K562 (cell line): ENCODE data around the gene MYADM. TPM values are rescaled to one million over a fixed set of nuclear protein-coding genes. Genes with fewer than 3 reads are reported as not detected.

Experiments
- CREB1 ChIP-seq, 2 experiments: sonication (generic) in 1 of 2; formaldehyde crosslinking in 1 of 2; IDR thresholded peaks; 2 replicates each; pipeline versions ENCODE4 v1.6.1 to v1.8.0; 2012 to 2022; ENCODE audit warnings: inconsistent platforms in 1 of 2, mild to moderate bottlenecking in 1 of 2, missing genetic modification reagents in 1 of 2, moderate library complexity in 1 of 2
- ETV1 ChIP-seq: fragments of 450-650 bp; conservative IDR thresholded peaks from 2 replicates; pipeline ENCODE4 v1.6.1; 2016; ENCODE audit warnings: missing genetic modification characterization, control low read depth, low read depth, missing compliant biosample characterization
- HDAC1 ChIP-seq, 2 experiments: fragments of 450-650 bp; IDR thresholded peaks; 2 replicates each; pipeline ENCODE4 v1.6.1; 2016 to 2017; ENCODE audit warnings: inconsistent platforms in 1 of 2, mild to moderate bottlenecking in 1 of 2, moderate library complexity in 1 of 2
- ILK ChIP-seq: fragments of 450-650 bp; IDR thresholded peaks from 2 replicates; pipeline ENCODE4 v1.6.1; 2016; ENCODE audit warnings: missing genetic modification characterization, low read depth, mild to moderate bottlenecking, missing compliant biosample characterization, moderate library complexity, borderline replicate concordance
- KDM5B ChIP-seq: fragments of 200-600 bp; sonication (generic); IDR thresholded peaks from 2 replicates; pipeline ENCODE4 v1.6.1; 2012; ENCODE audit warnings: low read depth, mild to moderate bottlenecking, moderate library complexity, low read length, control low read depth, inconsistent platforms; ENCODE audit not compliant: insufficient replicate concordance
- MTA1 ChIP-seq: fragments of 450-650 bp; IDR thresholded peaks from 2 replicates; pipeline ENCODE4 v1.6.1; 2017; ENCODE audit warnings: borderline replicate concordance
- MYBL2 ChIP-seq, 2 experiments: fragments of 450-650 bp in 1 of 2; sonication (generic) in 1 of 2; formaldehyde crosslinking in 1 of 2; IDR thresholded peaks; 2 replicates each; pipeline versions ENCODE4 v1.6.1 to v1.8.1; 2017 to 2022; ENCODE audit warnings: borderline replicate concordance in 1 of 2, inconsistent platforms in 1 of 2, low read depth in 1 of 2, mild to moderate bottlenecking in 1 of 2, missing genetic modification reagents in 1 of 2, moderate library complexity in 1 of 2
- PHF21A ChIP-seq: fragments of 450-650 bp; IDR thresholded peaks from 2 replicates; pipeline ENCODE4 v1.6.1; 2017; ENCODE audit warnings: low read depth, borderline replicate concordance
- PML ChIP-seq: IDR thresholded peaks from 2 replicates; pipeline ENCODE4 v1.6.1; 2012; ENCODE audit warnings: low read length, inconsistent platforms
- SOX6 ChIP-seq: fragments of 450-650 bp; IDR thresholded peaks from 2 replicates; pipeline ENCODE4 v1.6.1; 2014; ENCODE audit warnings: mild to moderate bottlenecking
- XRCC3 ChIP-seq: fragments of 450-650 bp; IDR thresholded peaks from 2 replicates; pipeline ENCODE4 v1.6.1; 2017; ENCODE audit warnings: mild to moderate bottlenecking, moderate library complexity
- ZEB2 ChIP-seq: fragments of 450-650 bp; IDR thresholded peaks from 2 replicates; pipeline ENCODE4 v1.6.1; 2016
- ZNF764 ChIP-seq: fragments of 250-450 bp; sonication (Bioruptor Pico); IDR thresholded peaks from 2 replicates; pipeline ENCODE4 v1.4.0; 2020; ENCODE audit warnings: low read depth, mild to moderate bottlenecking, moderate library complexity
- polyA plus RNA-seq, 8 experiments: library from polyadenylated mRNA; depleted of rRNA in 4 of 8; stranded (reverse) in 5 of 8; unstranded in 3 of 8; fragments of >200 nt; fragmentation: Nextera tagmentation in 2 of 8; fragmentation: Illumina TruSeq in 1 of 8; extraction: Ambion mirVana in 2 of 8; extraction: Trizol in 1 of 8; gene quantifications; 2 replicates each; pipeline versions ENCODE4 v1.2.1 to v1.2.3, GENCODE V29; 2011 to 2014; ENCODE audit warnings: inconsistent platforms in 1 of 8, missing spikeins in 1 of 8
- total RNA-seq, 7 experiments: library from RNA; depleted of rRNA in 6 of 7; stranded (reverse); fragments of >200 nt in 6 of 7; fragmentation: Illumina TruSeq in 2 of 7; extraction: Trizol in 2 of 7; gene quantifications; 2 replicates each; pipeline versions ENCODE4 v1.2.1 to v1.2.3, GENCODE V29; 2011 to 2021; ENCODE audit warnings: low replicate concordance in 1 of 7
- TF ChIP-seq, protein P1 (sequence below): sonication (generic); formaldehyde crosslinking; IDR thresholded peaks from 2 replicates; pipeline ENCODE4 v1.8.1; 2023; ENCODE audit warnings: mild to moderate bottlenecking, missing genetic modification reagents
- TF ChIP-seq, protein P2 (sequence below), 2 experiments: fragments of 450-650 bp in 1 of 2; sonication (generic) in 1 of 2; formaldehyde crosslinking; conservative IDR thresholded peaks; 2 replicates each; pipeline versions ENCODE4 v1.4.0 to v1.8.1; 2020 to 2022; ENCODE audit warnings: mild to moderate bottlenecking in 1 of 2, missing genetic modification reagents in 1 of 2
- TF ChIP-seq, protein P3 (sequence below): fragments of 250-450 bp; sonication (Bioruptor Pico); IDR thresholded peaks from 2 replicates; pipeline ENCODE4 v1.8.0; 2021; ENCODE audit warnings: moderate library complexity, mild to moderate bottlenecking, inconsistent platforms
- TF ChIP-seq, protein P4 (sequence below): fragments of 450-650 bp; IDR thresholded peaks from 2 replicates; pipeline ENCODE4 v1.6.1; 2016
- TF ChIP-seq, protein P5 (sequence below): fragments of 450-650 bp; IDR thresholded peaks from 2 replicates; pipeline ENCODE4 v1.6.1; 2016; ENCODE audit warnings: antibody characterized with exemption

The MYADM gene
- total and polyA plus RNA-seq, 9 of the 15 experiments (the other 6 are each of a cell fraction or from before 2014, with no cell fraction given): 4.5 to 70.3 (median 14.4) TPM

DNA sequence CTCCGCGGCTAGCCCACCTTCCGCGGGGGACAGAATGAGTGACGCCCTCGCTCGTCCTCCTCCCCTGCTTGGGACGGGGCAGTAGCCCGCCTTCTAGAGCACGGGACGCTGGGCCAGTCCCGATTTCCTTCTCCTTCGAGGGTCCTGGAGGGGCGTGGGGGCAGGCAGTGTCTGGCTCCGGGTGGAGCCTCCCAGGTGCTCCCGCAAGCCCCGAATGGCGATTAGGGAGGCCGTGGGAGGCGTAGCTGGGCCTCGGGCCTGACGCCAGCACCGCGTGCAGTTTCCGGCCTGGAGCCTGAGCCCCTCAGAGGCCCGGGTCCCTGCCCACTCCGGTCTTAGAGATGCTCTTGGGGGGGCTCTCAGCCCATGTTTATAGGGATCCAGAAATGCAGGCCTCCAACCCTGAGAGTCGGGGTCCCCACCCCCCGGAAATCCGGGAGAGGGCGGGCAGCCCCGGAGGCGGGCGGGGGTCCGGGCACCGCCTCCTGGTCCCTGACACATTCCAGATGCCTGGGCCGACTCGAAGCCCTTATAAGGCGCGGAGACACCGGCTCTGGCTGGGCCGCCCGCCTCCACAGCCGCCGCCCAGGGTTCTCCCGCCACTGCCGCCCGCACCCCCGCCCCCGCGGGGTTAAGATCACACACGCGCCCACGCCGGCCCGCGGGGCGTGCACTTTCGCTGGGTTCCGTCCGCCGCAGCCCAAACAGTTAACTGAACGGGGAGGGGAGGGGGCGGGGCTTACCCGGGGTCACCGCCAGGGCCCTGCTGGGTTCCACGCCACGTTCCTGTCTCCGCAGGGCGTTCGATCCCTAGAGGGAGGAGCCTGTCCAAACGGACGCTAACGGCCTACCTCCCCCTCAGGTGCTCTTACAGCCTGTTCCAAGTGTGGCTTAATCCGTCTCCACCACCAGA, 1.5 kb downstream of the MYADM start (continued):
- TF ChIP-seq, protein P1, sequence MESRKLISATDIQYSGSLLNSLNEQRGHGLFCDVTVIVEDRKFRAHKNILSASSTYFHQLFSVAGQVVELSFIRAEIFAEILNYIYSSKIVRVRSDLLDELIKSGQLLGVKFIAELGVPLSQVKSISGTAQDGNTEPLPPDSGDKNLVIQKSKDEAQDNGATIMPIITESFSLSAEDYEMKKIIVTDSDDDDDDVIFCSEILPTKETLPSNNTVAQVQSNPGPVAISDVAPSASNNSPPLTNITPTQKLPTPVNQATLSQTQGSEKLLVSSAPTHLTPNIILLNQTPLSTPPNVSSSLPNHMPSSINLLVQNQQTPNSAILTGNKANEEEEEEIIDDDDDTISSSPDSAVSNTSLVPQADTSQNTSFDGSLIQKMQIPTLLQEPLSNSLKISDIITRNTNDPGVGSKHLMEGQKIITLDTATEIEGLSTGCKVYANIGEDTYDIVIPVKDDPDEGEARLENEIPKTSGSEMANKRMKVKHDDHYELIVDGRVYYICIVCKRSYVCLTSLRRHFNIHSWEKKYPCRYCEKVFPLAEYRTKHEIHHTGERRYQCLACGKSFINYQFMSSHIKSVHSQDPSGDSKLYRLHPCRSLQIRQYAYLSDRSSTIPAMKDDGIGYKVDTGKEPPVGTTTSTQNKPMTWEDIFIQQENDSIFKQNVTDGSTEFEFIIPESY (CRISPR knock-in tag): 0 out of 2 replicates have a peak, but pooled peaks have one; percentile 22
- no peak for TF ChIP-seq XRCC3
- no peak for TF ChIP-seq SOX6
- peak; percentile 77 for TF ChIP-seq ETV1 (tag)
- no peak for TF ChIP-seq ILK (tag)
- TF ChIP-seq MTA1: 0 out of 2 replicates have a peak, but pooled peaks have one; percentile 71
- no peak for TF ChIP-seq ZNF764 (CRISPR knock-in tag)
- peak in 1 of 2 experiments; percentile 76; a peak in 2 of 4 replicates for TF ChIP-seq HDAC1 (IDR thresholded peaks at IDR 0.05)
- TF ChIP-seq ZEB2: peak; percentile 29; the same call in 1 of the 2 replicates
- TF ChIP-seq, protein P2, sequence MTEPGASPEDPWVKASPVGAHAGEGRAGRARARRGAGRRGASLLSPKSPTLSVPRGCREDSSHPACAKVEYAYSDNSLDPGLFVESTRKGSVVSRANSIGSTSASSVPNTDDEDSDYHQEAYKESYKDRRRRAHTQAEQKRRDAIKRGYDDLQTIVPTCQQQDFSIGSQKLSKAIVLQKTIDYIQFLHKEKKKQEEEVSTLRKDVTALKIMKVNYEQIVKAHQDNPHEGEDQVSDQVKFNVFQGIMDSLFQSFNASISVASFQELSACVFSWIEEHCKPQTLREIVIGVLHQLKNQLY (CRISPR knock-in tag; conservative IDR thresholded peaks at IDR 0.05): no peak
- TF ChIP-seq, protein P3, sequence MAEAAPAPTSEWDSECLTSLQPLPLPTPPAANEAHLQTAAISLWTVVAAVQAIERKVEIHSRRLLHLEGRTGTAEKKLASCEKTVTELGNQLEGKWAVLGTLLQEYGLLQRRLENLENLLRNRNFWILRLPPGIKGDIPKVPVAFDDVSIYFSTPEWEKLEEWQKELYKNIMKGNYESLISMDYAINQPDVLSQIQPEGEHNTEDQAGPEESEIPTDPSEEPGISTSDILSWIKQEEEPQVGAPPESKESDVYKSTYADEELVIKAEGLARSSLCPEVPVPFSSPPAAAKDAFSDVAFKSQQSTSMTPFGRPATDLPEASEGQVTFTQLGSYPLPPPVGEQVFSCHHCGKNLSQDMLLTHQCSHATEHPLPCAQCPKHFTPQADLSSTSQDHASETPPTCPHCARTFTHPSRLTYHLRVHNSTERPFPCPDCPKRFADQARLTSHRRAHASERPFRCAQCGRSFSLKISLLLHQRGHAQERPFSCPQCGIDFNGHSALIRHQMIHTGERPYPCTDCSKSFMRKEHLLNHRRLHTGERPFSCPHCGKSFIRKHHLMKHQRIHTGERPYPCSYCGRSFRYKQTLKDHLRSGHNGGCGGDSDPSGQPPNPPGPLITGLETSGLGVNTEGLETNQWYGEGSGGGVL (CRISPR knock-in tag): no peak
- TF ChIP-seq KDM5B: peak; percentile 59
- TF ChIP-seq PHF21A: peak; percentile 92; the same call in 1 of the 2 replicates
- TF ChIP-seq, protein P4, sequence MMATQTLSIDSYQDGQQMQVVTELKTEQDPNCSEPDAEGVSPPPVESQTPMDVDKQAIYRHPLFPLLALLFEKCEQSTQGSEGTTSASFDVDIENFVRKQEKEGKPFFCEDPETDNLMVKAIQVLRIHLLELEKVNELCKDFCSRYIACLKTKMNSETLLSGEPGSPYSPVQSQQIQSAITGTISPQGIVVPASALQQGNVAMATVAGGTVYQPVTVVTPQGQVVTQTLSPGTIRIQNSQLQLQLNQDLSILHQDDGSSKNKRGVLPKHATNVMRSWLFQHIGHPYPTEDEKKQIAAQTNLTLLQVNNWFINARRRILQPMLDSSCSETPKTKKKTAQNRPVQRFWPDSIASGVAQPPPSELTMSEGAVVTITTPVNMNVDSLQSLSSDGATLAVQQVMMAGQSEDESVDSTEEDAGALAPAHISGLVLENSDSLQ: peak; percentile 38; the same call in 1 of the 2 replicates
- TF ChIP-seq, protein P5, sequence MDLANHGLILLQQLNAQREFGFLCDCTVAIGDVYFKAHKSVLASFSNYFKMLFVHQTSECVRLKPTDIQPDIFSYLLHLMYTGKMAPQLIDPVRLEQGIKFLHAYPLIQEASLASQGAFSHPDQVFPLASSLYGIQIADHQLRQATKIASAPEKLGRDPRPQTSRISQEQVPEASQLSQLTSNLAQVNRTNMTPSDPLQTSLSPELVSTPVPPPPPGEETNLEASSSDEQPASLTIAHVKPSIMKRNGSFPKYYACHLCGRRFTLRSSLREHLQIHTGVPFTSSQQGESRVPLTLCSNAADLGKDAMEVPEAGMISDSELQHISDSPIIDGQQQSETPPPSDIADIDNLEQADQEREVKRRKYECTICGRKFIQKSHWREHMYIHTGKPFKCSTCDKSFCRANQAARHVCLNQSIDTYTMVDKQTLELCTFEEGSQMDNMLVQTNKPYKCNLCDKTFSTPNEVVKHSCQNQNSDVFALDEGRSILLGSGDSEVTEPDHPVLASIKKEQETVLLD: peak; percentile 64; the same call in 1 of the 2 replicates
- TF ChIP-seq MYBL2 (IDR thresholded peaks at IDR 0.05; ENCODE audit: low read depth): peak; percentile 56
- TF ChIP-seq MYBL2 (CRISPR knock-in tag; IDR thresholded peaks at IDR 0.05; ENCODE audit: borderline replicate concordance): no peak
- TF ChIP-seq CREB1 (IDR thresholded peaks at IDR 0.05): peak; percentile 28; the same call in 1 of the 2 replicates
- peak; percentile 20; the same call in 1 of the 2 replicates for TF ChIP-seq CREB1 (CRISPR knock-in tag; IDR thresholded peaks at IDR 0.05)
- TF ChIP-seq PML: peak; percentile 40; the same call in 1 of the 2 replicates
